Stimulated activated CD4-positive, alpha-beta T cell treated with anti-CD3 and anti-CD28 coated beads, Interleukin-12 subunit alpha, Interleukin-12 subunit beta, amount 100 ng/mL, for 24 hours (primary cell): ENCODE measurements around the gene PPP1R14C.
A peak's percentile ranks its signal among the peaks of the same experiment; 100 is the strongest.

ENCODE experiments used
- DNase-seq, 2 experiments: peaks; one replicate each; pipeline ENCODE4 v3.0.0-alpha.2; 2020; ENCODE audit warnings: low read depth in 2 of 2

The PPP1R14C gene

GRCh38 chr6:150220634-150221551 lies 78.0 kb downstream of the PPP1R14C start:
- DNase-seq, result no peak

- no peak for DNase-seq
Observed at GRCh38 chr6:150224820-150225219, 82.0 kb downstream of the PPP1R14C start.

GRCh38 chr6:150227281-150227680 lies 84.4 kb downstream of the PPP1R14C start:
- DNase-seq, result no peak

GRCh38 chr6:150228072-150228733 lies 85.4 kb downstream of the PPP1R14C start:
- no peak for DNase-seq

- no peak for DNase-seq
Observed at GRCh38 chr6:150229436-150230163, 86.8 kb downstream of the PPP1R14C start.

GRCh38 chr6:150230164-150230561 lies 87.3 kb downstream of the PPP1R14C start:
- no peak for DNase-seq

GRCh38 chr6:150230832-150231524 lies 88.1 kb downstream of the PPP1R14C start:
- no peak for DNase-seq

GRCh38 chr6:150231525-150231850 lies 88.6 kb downstream of the PPP1R14C start:
- DNase-seq, result no peak

- DNase-seq, result no peak
Observed at GRCh38 chr6:150233843-150234269, 91.0 kb downstream of the PPP1R14C start.

- no peak for DNase-seq
Observed at GRCh38 chr6:150235218-150235617, 92.4 kb downstream of the PPP1R14C start.

- no peak for DNase-seq
Observed at GRCh38 chr6:150236114-150236513, 93.3 kb downstream of the PPP1R14C start.

- DNase-seq, result no peak
Observed at GRCh38 chr6:150236544-150236943, 93.7 kb downstream of the PPP1R14C start.

GRCh38 chr6:150237626-150238025 lies 94.8 kb downstream of the PPP1R14C start:
- no peak for DNase-seq

GRCh38 chr6:150238336-150238741 lies 95.5 kb downstream of the PPP1R14C start:
- DNase-seq, result no peak

GRCh38 chr6:150238846-150239407 lies 96.1 kb downstream of the PPP1R14C start:
- no peak for DNase-seq

- peak; percentile 22 to 52 for DNase-seq
Observed at GRCh38 chr6:150241756-150242155, 98.9 kb downstream of the PPP1R14C start.

GRCh38 chr6:150243620-150244314 lies 100.9 kb downstream of the PPP1R14C start:
- DNase-seq, result no peak

- DNase-seq, result no peak
Observed at GRCh38 chr6:150245148-150245935, 102.5 kb downstream of the PPP1R14C start.

GRCh38 chr6:150247803-150248202 lies 105.0 kb downstream of the PPP1R14C start:
- DNase-seq, result no peak

GRCh38 chr6:150248300-150248699 lies 105.5 kb downstream of the PPP1R14C start:
- DNase-seq, result no peak
